ENCODE measurements around the gene FIP1L1.
A peak's percentile ranks its signal among the peaks of the same experiment; 100 is the strongest.
"Not testable (repeated sequence)": the region's sequence is repeated elsewhere in the genome, so short reads cannot be mapped to it uniquely, and the experiment has no call there.

Gene FIP1L1

GRCh38 chr4:53377319-53378170, at the start of gene FIP1L1:
FIP1L1 (plus strand) TSS chr4:53377641; CDS start chr4:53377839, 198 bp downstream.
- DNase-seq (ENCODE audit: low spot score): peak; percentile 98

- not testable (repeated sequence) for DNase-seq (ENCODE audit: low spot score)
Measured at GRCh38 chr4:53334916-53335315, 42.5 kb upstream of the FIP1L1 start.

GRCh38 chr4:53340145-53340544, 37.3 kb upstream of the FIP1L1 start:
- not testable (repeated sequence) for DNase-seq (ENCODE audit: low spot score)

- not testable (repeated sequence) for DNase-seq (ENCODE audit: low spot score)
Measured at GRCh38 chr4:53346392-53346791, 31.0 kb upstream of the FIP1L1 start.

GRCh38 chr4:53346920-53347852, 30.3 kb upstream of the FIP1L1 start:
- DNase-seq (ENCODE audit: low spot score): no peak

- no peak for DNase-seq (ENCODE audit: low spot score)
Measured at GRCh38 chr4:53348046-53348445, 29.4 kb upstream of the FIP1L1 start.

GRCh38 chr4:53349091-53349491, 28.4 kb upstream of the FIP1L1 start:
- DNase-seq (ENCODE audit: low spot score): no peak

GRCh38 chr4:53354012-53354722, 23.3 kb upstream of the FIP1L1 start:
- DNase-seq (ENCODE audit: low spot score): no peak

- DNase-seq (ENCODE audit: low spot score): no peak
Measured at GRCh38 chr4:53355930-53356521, 21.4 kb upstream of the FIP1L1 start.

- DNase-seq (ENCODE audit: low spot score): no peak
Measured at GRCh38 chr4:53361451-53361850, 16.0 kb upstream of the FIP1L1 start.

GRCh38 chr4:53362093-53362492, 15.3 kb upstream of the FIP1L1 start:
- no peak for DNase-seq (ENCODE audit: low spot score)

GRCh38 chr4:53364624-53365023, 12.8 kb upstream of the FIP1L1 start:
- no peak for DNase-seq (ENCODE audit: low spot score)

- peak; percentile 61 for DNase-seq (ENCODE audit: low spot score)
Measured at GRCh38 chr4:53365121-53365485, 12.3 kb upstream of the FIP1L1 start.

- peak; percentile 99 for DNase-seq (ENCODE audit: low spot score)
Measured at GRCh38 chr4:53365486-53366300, 11.7 kb upstream of the FIP1L1 start, which contains the start of gene SCFD2. SCFD2 (minus strand) TSS chr4:53366061.

- DNase-seq (ENCODE audit: low spot score): no peak
Measured at GRCh38 chr4:53366301-53366716, 11.1 kb upstream of the FIP1L1 start.

- no peak for DNase-seq (ENCODE audit: low spot score)
Measured at GRCh38 chr4:53367721-53368120, 9.7 kb upstream of the FIP1L1 start.

- no peak for DNase-seq (ENCODE audit: low spot score)
Measured at GRCh38 chr4:53371049-53371448, 6.4 kb upstream of the FIP1L1 start.

GRCh38 chr4:53371843-53372521, 5.5 kb upstream of the FIP1L1 start:
- no peak for DNase-seq (ENCODE audit: low spot score)

GRCh38 chr4:53374777-53375258, 2.6 kb upstream of the FIP1L1 start:
- DNase-seq (ENCODE audit: low spot score): no peak

GRCh38 chr4:53376900-53377299, 541 bp upstream of the FIP1L1 start:
- DNase-seq (ENCODE audit: low spot score): peak; percentile 39
